Measurements from ENCODE around the gene LIG4.

- TF ChIP-seq CTCF (IDR thresholded peaks at IDR 0.05) (no peak), POLR2A (IDR thresholded peaks at IDR 0.05) (no peak)
Observed at GRCh38 chr13:108190897-108191296, 24.4 kb downstream of the LIG4 start.

Data from thyroid gland (tissue), 4 donors.